Jurkat, Clone E6-1 (cell line): ENCODE measurements around the gene ERGIC1.
"Not testable (repeated sequence)": the region's sequence is repeated elsewhere in the genome, so short reads cannot be mapped to it uniquely, and the experiment has no call there.

Source experiments
- DNase-seq: peaks from one replicate; pipeline ENCODE4 v3.0.0-alpha.2; 2011; ENCODE audit warnings: low read depth, low spot score
- H3K4me3 ChIP-seq: 2 replicates; pipeline ENCODE4 v1.5.1; 2011; ENCODE audit warnings: mild to moderate bottlenecking, low read length, control low read depth, moderate library complexity

Gene ERGIC1

GRCh38 chr5:172858511-172858989 is 24.5 kb downstream of the ERGIC1 start:
- no peak overlapping the region for H3K4me3 ChIP-seq
- DNase-seq = no peak

- H3K4me3 ChIP-seq = no peak overlapping the region
- DNase-seq = no peak
These were observed 25.1 kb downstream of the ERGIC1 start for GRCh38 chr5:172858990-172859811.

- no peak for DNase-seq
- no peak overlapping the region for H3K4me3 ChIP-seq
These were observed 25.9 kb downstream of the ERGIC1 start for GRCh38 chr5:172859966-172860365.

GRCh38 chr5:172860520-172861443 is 26.7 kb downstream of the ERGIC1 start:
- H3K4me3 ChIP-seq = no peak overlapping the region
- DNase-seq = no peak

- H3K4me3 ChIP-seq = no peak overlapping the region
- no peak for DNase-seq
These were observed 27.4 kb downstream of the ERGIC1 start for GRCh38 chr5:172861461-172861860.

- no peak for DNase-seq
- H3K4me3 ChIP-seq = no peak overlapping the region
These were observed 28.2 kb downstream of the ERGIC1 start for GRCh38 chr5:172862165-172862801.

GRCh38 chr5:172864171-172864570 is 30.1 kb downstream of the ERGIC1 start:
- not testable (repeated sequence) for H3K4me3 ChIP-seq, DNase-seq

- no peak overlapping the region for H3K4me3 ChIP-seq
- DNase-seq = no peak
These were observed 30.7 kb downstream of the ERGIC1 start for GRCh38 chr5:172864747-172865146.

GRCh38 chr5:172866378-172866777 is 32.3 kb downstream of the ERGIC1 start:
- H3K4me3 ChIP-seq = no peak overlapping the region

GRCh38 chr5:172866802-172867748 is 33.0 kb downstream of the ERGIC1 start:
- no peak overlapping the region for H3K4me3 ChIP-seq
- DNase-seq = no peak

More at GRCh38 chr5:172866378-172866777, 32.3 kb downstream of the ERGIC1 start:
- no peak for DNase-seq

- H3K4me3 ChIP-seq = no peak overlapping the region
- DNase-seq = no peak
These were observed 33.8 kb downstream of the ERGIC1 start for GRCh38 chr5:172867761-172868435.

- DNase-seq = no peak
- no peak overlapping the region for H3K4me3 ChIP-seq
These were observed 34.4 kb downstream of the ERGIC1 start for GRCh38 chr5:172868436-172868923.

- no peak overlapping the region for H3K4me3 ChIP-seq
- no peak for DNase-seq
These were observed 35.0 kb downstream of the ERGIC1 start for GRCh38 chr5:172868924-172869591.

GRCh38 chr5:172869691-172870090 is 35.6 kb downstream of the ERGIC1 start:
- DNase-seq = no peak
- no peak overlapping the region for H3K4me3 ChIP-seq

- no peak for DNase-seq
- no peak overlapping the region for H3K4me3 ChIP-seq
These were observed 36.3 kb downstream of the ERGIC1 start for GRCh38 chr5:172870291-172870714.

GRCh38 chr5:172870715-172871461 is 36.8 kb downstream of the ERGIC1 start:
- H3K4me3 ChIP-seq = no peak overlapping the region
- no peak for DNase-seq
